Measurements from ENCODE around the gene ST3GAL4. TPM values are rescaled to one million over a fixed set of nuclear protein-coding genes. Genes with fewer than 3 reads are reported as not detected.

The ST3GAL4 gene
- total RNA-seq, 1 donor from 2014 or later: 73.1 TPM

DNA sequence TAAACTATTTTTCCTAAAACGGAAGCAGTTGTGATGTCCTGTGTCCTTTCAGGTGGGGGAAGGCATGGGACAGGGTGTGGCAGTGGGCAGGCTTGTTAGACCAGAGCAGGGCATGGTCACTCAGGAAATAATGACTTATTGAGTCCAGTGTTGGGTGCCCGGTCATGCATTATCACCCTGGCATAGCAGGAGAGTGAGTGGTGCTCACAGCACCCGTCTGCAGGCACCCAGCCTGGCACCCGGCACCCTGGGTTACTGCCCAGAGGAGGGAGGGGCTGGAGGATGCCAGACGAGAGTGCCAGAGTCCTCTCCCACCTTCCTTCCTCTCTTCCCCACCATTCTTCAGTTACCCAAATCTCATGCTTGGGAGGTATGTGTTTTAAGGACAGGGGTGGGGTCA is 59.1 kb downstream of the ST3GAL4 start:
- Mint-ChIP-seq H3K36me3 (ENCODE audit: unreplicated experiment) (peaks cover 34% of the 10 kb centered on the region), H3K27ac (ENCODE audit: unreplicated experiment) (no peak overlapping the region), H3K4me1 (ENCODE audit: unreplicated experiment) (peaks cover 21% of the 10 kb centered on the region), H3K9me3 (ENCODE audit: unreplicated experiment) (no peaks in the 10 kb centered on the region), H3K27me3 (ENCODE audit: unreplicated experiment) (no peaks in the 10 kb centered on the region), H3K4me3 (ENCODE audit: unreplicated experiment) (no peak overlapping the region)
- TF ChIP-seq, protein P1, sequence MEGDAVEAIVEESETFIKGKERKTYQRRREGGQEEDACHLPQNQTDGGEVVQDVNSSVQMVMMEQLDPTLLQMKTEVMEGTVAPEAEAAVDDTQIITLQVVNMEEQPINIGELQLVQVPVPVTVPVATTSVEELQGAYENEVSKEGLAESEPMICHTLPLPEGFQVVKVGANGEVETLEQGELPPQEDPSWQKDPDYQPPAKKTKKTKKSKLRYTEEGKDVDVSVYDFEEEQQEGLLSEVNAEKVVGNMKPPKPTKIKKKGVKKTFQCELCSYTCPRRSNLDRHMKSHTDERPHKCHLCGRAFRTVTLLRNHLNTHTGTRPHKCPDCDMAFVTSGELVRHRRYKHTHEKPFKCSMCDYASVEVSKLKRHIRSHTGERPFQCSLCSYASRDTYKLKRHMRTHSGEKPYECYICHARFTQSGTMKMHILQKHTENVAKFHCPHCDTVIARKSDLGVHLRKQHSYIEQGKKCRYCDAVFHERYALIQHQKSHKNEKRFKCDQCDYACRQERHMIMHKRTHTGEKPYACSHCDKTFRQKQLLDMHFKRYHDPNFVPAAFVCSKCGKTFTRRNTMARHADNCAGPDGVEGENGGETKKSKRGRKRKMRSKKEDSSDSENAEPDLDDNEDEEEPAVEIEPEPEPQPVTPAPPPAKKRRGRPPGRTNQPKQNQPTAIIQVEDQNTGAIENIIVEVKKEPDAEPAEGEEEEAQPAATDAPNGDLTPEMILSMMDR (IDR thresholded peaks at IDR 0.05): no peak
- DNase-seq (ENCODE audit: extremely low spot score, unreplicated experiment): no peak

DNA sequence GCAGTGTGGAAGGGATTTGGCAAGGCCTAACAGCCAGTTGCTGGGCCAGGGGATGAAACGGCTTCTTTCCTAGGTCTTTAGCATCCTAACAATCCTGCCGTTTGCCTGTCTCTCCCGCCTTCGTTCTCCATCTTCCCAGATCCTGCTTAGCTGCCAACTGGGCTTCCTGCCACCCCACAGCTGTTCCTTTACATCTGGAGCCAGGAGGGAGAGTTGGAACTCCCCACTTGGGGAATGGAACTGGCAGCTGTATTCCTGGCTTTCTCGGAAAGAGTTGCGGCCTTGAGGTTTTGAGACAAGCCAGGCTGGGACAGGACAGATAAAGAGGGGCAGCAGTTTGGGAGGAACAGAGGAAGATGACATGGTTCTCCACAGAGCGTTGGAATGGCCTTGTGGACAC is 59.6 kb downstream of the ST3GAL4 start:
- Mint-ChIP-seq H3K4me3 (ENCODE audit: unreplicated experiment) (no peak overlapping the region), H3K36me3 (ENCODE audit: unreplicated experiment) (peaks cover 32% of the 10 kb centered on the region), H3K27me3 (ENCODE audit: unreplicated experiment) (no peaks in the 10 kb centered on the region), H3K9me3 (ENCODE audit: unreplicated experiment) (no peaks in the 10 kb centered on the region), H3K4me1 (ENCODE audit: unreplicated experiment) (peaks cover 25% of the 10 kb centered on the region), H3K27ac (ENCODE audit: unreplicated experiment) (no peak overlapping the region)
- TF ChIP-seq, protein P1 (IDR thresholded peaks at IDR 0.05): no peak
- DNase-seq (ENCODE audit: extremely low spot score, unreplicated experiment): no peak

DNA sequence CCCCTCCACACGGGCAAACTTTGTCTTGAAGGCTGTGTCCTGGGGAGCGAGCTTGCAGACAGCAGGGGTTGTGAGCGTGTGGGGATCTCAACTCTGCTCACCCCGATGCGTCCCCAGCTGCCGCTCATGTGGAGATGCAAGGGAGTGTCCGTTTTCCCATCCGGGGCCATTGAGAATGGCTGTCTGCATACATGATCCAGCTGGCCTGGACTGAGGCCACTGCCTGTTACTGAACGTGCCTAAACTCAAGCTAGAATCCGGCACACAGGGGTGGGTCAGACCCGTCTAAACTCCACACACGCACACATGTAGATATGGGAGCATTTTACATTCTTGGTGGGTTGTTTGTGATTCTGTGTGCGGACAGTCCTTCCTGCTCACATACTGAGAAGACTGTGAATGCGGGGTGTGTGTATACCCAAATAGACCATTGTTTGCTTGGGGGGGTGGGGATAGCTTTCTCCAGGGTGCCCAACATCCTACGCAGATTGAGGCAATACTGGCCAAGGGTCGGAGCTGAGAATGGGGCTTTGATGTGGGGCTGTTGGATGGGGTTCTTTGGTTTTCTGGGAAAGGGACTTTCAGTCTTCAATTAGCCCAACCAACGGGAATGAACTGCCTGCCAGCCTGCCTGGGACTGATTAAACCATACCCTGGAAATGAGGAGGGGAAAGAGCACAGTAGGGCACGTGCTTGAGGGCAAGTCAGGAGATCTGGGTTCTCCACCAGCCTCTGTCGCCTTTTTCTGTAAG is 60.4 kb downstream of the ST3GAL4 start:
- H3K4me1 Mint-ChIP-seq (ENCODE audit: unreplicated experiment): peaks cover 25% of the 10 kb centered on the region
- H3K4me3 Mint-ChIP-seq (ENCODE audit: unreplicated experiment): no peak overlapping the region
- peaks cover 27% of the 10 kb centered on the region for H3K36me3 Mint-ChIP-seq (ENCODE audit: unreplicated experiment)
- no peak for DNase-seq (ENCODE audit: extremely low spot score, unreplicated experiment)
- peak overlapping the region; percentile 31 for H3K27ac Mint-ChIP-seq (ENCODE audit: unreplicated experiment)
- H3K9me3 Mint-ChIP-seq (ENCODE audit: unreplicated experiment): no peaks in the 10 kb centered on the region
- TF ChIP-seq, protein P1 (IDR thresholded peaks at IDR 0.05): no peak
- H3K27me3 Mint-ChIP-seq (ENCODE audit: unreplicated experiment): no peaks in the 10 kb centered on the region

DNA sequence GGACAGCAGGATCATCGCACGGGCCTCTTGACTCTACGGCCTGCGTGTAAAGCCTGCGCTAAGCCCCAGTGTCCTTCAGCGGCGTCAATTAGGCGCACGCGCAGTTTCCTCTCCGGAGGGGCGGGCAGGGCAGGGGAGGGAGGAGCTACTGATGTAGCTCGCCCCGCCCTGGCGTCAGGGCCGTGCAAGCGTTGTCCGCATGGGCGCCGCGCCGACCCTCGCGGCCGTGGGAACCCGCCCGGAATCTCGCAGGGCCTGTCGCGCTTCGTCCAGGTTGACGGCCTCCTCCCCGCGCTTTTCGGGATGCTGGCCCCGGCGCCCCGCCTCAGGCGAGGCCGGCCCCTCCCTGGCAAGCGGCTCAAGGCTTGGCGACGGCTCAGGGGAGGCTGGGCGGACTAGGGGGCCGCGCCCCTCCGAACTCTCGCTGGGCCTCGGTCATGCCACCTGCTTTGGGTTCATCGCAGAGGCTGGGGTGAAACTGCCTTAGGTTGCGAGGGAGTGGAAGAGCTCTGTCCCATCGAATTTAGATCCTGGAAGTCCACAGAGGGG is 61.1 kb downstream of the ST3GAL4 start:
- H3K27ac Mint-ChIP-seq (ENCODE audit: unreplicated experiment): peak overlapping the region; percentile 31
- no peaks in the 10 kb centered on the region for H3K9me3 Mint-ChIP-seq (ENCODE audit: unreplicated experiment)
- H3K27me3 Mint-ChIP-seq (ENCODE audit: unreplicated experiment): no peaks in the 10 kb centered on the region
- DNase-seq (ENCODE audit: extremely low spot score, unreplicated experiment): no peak
- TF ChIP-seq, protein P1 (IDR thresholded peaks at IDR 0.05): no peak
- H3K36me3 Mint-ChIP-seq (ENCODE audit: unreplicated experiment): peaks cover 24% of the 10 kb centered on the region
- H3K4me3 Mint-ChIP-seq (ENCODE audit: unreplicated experiment): no peak overlapping the region
- peaks cover 27% of the 10 kb centered on the region for H3K4me1 Mint-ChIP-seq (ENCODE audit: unreplicated experiment)

DNA sequence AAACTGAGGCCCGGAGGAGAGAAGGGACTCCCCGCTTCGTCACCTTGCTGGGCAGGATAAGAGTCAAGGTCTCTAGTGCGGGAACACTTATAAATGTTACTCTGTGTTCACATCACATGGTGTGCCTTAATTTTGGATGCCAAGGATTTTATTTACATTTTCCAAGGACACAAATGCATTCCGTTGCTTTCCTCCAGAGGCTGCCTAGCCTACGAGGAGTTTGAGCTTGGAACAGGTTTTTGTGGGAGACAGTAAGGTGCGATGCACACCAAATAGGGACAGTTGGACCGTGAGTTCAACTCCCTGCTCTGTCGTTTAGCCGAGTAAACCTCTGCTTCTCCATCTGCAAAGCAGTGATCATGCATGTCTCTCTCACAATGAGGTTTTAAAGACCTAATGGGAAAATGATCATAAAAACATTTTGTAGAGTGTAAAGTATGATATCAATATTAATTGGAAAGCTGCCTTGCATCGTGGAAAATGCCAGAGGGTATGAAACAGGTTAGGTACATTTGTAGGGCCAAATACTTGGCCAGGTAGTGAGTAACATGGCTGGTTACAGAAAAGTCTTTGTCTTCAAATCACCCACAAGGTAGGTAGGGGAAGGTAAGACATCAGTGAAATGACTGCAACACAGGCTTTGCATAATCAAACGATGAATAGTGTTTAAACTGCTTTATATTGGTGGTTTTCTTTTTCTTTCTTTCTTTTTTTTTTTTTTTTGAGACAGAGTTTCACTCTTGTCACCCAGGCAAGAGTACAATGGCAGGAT is 61.8 kb downstream of the ST3GAL4 start:
- Mint-ChIP-seq H3K9me3 (ENCODE audit: unreplicated experiment) (no peaks in the 10 kb centered on the region), H3K27ac (ENCODE audit: unreplicated experiment) (no peak overlapping the region), H3K27me3 (ENCODE audit: unreplicated experiment) (no peaks in the 10 kb centered on the region), H3K4me1 (ENCODE audit: unreplicated experiment) (peaks cover 27% of the 10 kb centered on the region), H3K4me3 (ENCODE audit: unreplicated experiment) (no peak overlapping the region), H3K36me3 (ENCODE audit: unreplicated experiment) (peaks cover 18% of the 10 kb centered on the region)
- TF ChIP-seq, protein P1 (IDR thresholded peaks at IDR 0.05): no peak
- no peak for DNase-seq (ENCODE audit: extremely low spot score, unreplicated experiment)
